Measurements from ENCODE around the gene ACAN. TPM values are rescaled to one million over a fixed set of nuclear protein-coding genes. Genes with fewer than 3 reads are reported as not detected.

ACAN gene
- total RNA-seq, 1 donor from 2014 or later: not detected

GRCh38 chr15:88915354-88915753, 112.1 kb downstream of the ACAN start:
- intact Hi-C loops (cut with micrococcal nuclease): no loop called here

DNA sequence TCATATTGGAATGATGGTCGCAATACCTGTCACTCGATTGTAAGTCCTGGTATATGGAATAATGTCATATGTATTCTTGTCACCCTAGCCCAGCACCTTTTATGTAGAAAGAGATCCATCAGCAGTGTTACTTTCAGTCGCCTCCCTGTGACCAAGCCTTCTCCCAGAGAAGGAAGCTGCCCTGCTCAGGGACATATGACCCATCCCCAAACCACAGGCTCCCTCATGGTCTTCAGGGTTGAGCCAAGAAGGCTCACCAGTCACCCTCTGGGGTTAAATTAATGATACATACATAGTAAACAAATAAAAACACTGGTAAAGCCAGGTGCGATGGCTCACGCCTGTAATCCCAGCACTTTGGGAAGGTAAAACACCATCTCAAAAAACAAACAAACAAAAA, 114.5 kb downstream of the ACAN start:
- intact Hi-C loops (cut with micrococcal nuclease): no loop called here

GRCh38 chr15:88918738-88919137, 115.5 kb downstream of the ACAN start:
- intact Hi-C loops (cut with micrococcal nuclease): no loop called here

DNA sequence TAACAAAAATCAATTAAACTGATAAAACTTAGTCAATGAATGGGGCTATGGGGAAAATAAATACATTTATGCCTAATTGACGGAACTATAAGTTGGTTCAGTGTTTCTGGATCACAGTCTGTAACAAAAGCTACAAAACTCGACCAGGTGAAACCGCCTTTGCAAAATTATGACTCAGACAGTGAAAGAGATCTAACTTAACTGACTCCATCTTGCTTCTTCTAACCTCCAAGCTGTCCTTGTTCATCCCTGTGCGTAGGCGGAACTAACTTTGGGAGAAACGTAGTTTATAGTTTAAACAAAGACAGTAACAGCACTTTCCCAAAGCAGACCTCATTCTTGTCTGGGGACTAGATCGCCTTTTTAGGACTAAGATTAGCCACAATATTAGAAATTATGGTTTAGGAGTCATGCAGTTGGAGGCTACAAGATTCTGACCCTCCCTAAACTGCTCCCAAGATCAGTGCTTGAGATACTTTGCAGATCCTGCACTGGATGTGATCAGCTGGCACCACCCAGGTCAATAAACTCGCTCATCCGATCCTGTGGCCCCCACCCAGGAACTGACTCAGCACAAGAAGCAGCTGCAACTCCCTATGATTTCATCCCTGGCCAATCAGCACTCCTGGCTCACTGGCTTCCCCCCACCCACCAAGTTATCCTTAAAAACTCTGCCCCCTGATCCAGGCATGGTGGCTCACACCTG, 117.1 kb downstream of the ACAN start:
- intact Hi-C loops (cut with micrococcal nuclease): loop anchor here (2.0 kb wide), 1 partner anchor 16 kb away; no protein-coding TSS in a partner anchor

- intact Hi-C loops (cut with micrococcal nuclease): loop anchor here (2.0 kb wide), 1 partner anchor 16 kb away; no protein-coding TSS in a partner anchor
These were observed 117.7 kb downstream of the ACAN start for GRCh38 chr15:88920892-88921435.

Other genes with a start within 250 kb of the ACAN start
- gene AEN, start 182.1 kb upstream of the ACAN start, total RNA-seq: 58.2 and 59.1 TPM in 2 replicates
- 122 and 123 TPM in 2 replicates for gene ISG20, start 164.4 kb upstream of the ACAN start, total RNA-seq
- 182 and 191 TPM in 2 replicates for gene HAPLN3, start 92.1 kb downstream of the ACAN start, total RNA-seq
- 15.2 and 18.7 TPM in 2 replicates for gene MFGE8, start 109.9 kb downstream of the ACAN start, total RNA-seq